Measurements from ENCODE around the gene GKN2. TPM values are rescaled to one million over a fixed set of nuclear protein-coding genes. Genes with fewer than 3 reads are reported as not detected.

Gene GKN2
- total and polyA plus RNA-seq, 9 of the 15 experiments (the other 6 are each of a cell fraction or from before 2014, with no cell fraction given), result not detected

GRCh38 chr2:68971591-68972231, 19.0 kb upstream of the GKN2 start:
- WGBS (ENCODE audit: insufficient coverage, low coverage, missing lambda C conversion rate), result 8% methylated on average over 5 of the region's 5 CpGs

More at GRCh38 chr2:68971591-68972231, 19.0 kb upstream of the GKN2 start:
- H3K4me2 ChIP-seq (ENCODE audit: insufficient read depth, low read length), result no peak overlapping the region
- no peaks in the 10 kb centered on the region for H4K20me1 ChIP-seq (replicated peaks; ENCODE audit: control insufficient read depth, insufficient read depth, low read length)
- ChIA-PET POLR2A (no interaction called here), CTCF (ENCODE audit: low intra/inter-chr PET ratio) (interaction anchor here (0.7 kb wide), 1 partner anchor 1016 kb away, joined by 3 read pairs; no protein-coding TSS in a partner anchor)
- DNase-seq (ENCODE audit: extremely low read depth in 1 of 4, low spot score in 3 of 4), result no peak
- H2AFZ ChIP-seq (ENCODE audit: low read depth, low read length), result no peak overlapping the region
- intact Hi-C loops (cut with micrococcal nuclease) (no loop called here), in situ Hi-C loops (cut with MboI) (no loop called here)
- H3K9ac ChIP-seq (ENCODE audit: insufficient read depth in 1 of 2, low read depth in 2 of 2, low read length in 2 of 2), result no peak overlapping the region
- no peaks in the 10 kb centered on the region for H3K79me2 ChIP-seq (ENCODE audit: control insufficient read depth, insufficient read depth, low read length)
- H3K4me1 ChIP-seq (replicated peaks in 1 of 2; ENCODE audit: control insufficient read depth in 2 of 2, insufficient read depth in 2 of 2, low read length in 2 of 2), result no peaks in the 10 kb centered on the region
- H3K27me3 ChIP-seq (ENCODE audit: control insufficient read depth in 2 of 2, insufficient read depth in 2 of 2, low read length in 2 of 2), result peaks cover 9% of the 10 kb centered on the region in 2 experiments; a peak in 4 of 5 replicates
- H3K4me3 ChIP-seq, result no peak overlapping the region
- no peaks in the 10 kb centered on the region for H3K9me1 ChIP-seq (ENCODE audit: control insufficient read depth, insufficient read depth, low read length)
- TF ChIP-seq ZNF740 (CRISPR knock-in tag; IDR thresholded peaks at IDR 0.05), result no peak
- no peak for TF ChIP-seq ZNF740 (tag; IDR thresholded peaks at IDR 0.05)
- no peak for TF ChIP-seq ZNF277 (CRISPR knock-in tag; IDR thresholded peaks at IDR 0.05; ENCODE audit: borderline replicate concordance)
- TF ChIP-seq ZKSCAN1 (IDR thresholded peaks at IDR 0.05; ENCODE audit: low read depth, low read length), result no peak
- no peak for TF ChIP-seq ZNF584 (CRISPR knock-in tag; IDR thresholded peaks at IDR 0.05; ENCODE audit: low read depth)
- no peak for TF ChIP-seq KLF16 (IDR thresholded peaks at IDR 0.05)
- TF ChIP-seq ZNF140 (CRISPR knock-in tag; IDR thresholded peaks at IDR 0.05), result no peak
- no peak for TF ChIP-seq XRCC5 (IDR thresholded peaks at IDR 0.05; ENCODE audit: low read depth, low read length)
- TF ChIP-seq STAG1 (CRISPR knock-in tag; IDR thresholded peaks at IDR 0.05; ENCODE audit: borderline replicate concordance), result no peak
- TF ChIP-seq ZC3H11A (IDR thresholded peaks at IDR 0.05; ENCODE audit: low read depth, low read length), result no peak
- TF ChIP-seq POU5F1 (IDR thresholded peaks at IDR 0.05; ENCODE audit: borderline replicate concordance, low read depth, low read length, partially characterized antibody), result no peak
- no peak for TF ChIP-seq ZNF76 (CRISPR knock-in tag; IDR thresholded peaks at IDR 0.05; ENCODE audit: borderline replicate concordance)
- no peak for TF ChIP-seq ADNP (tag; IDR thresholded peaks at IDR 0.05)
- TF ChIP-seq FOXJ3 (CRISPR knock-in tag; IDR thresholded peaks at IDR 0.05), result no peak
- no peak overlapping the region for H3K27ac ChIP-seq (ENCODE audit: extremely low read depth, low read depth, low read length)
- no peak for ATAC-seq
- BruUV-seq (replicated peaks), result no TSS peak
- H3K36me3 ChIP-seq (ENCODE audit: control insufficient read depth, insufficient read depth, low read length), result no peaks in the 10 kb centered on the region
- no peak for FAIRE-seq
- no peaks in the 10 kb centered on the region for H3K9me3 ChIP-seq (replicated peaks; ENCODE audit: control insufficient read depth, insufficient read depth, low read depth, low read length)

All from K562 (cell line).